Measurements from ENCODE around the gene SDHC.

SDHC gene

DNA sequence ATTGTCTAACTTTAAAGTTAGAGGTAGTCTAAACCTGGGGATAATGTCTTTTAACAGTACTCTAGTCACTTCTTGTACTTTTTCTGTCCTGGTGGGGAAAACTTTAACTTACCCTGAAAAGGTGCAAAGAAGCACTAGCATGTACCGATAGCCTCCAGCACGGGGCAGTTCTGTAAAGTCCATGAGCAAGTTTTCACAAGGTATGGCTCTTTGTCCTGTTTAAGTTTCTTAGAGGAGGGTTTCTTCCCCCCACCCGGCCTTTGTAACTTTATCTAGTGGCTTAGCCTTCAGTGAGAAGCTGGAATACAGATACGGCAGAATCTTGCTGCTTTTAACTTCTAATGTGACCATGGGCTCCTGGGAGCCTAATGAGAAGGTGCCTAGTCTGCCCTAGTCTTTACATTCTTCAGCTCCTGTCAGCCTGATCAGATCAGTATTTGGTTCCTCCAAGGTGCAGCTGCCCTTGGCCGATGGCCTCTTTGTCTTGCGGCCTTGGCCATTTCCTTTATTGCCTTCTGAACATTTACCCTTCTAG lies 93.3 kb downstream of the SDHC start:
- ChIA-PET POLR2A (no interaction called here), CTCF (no interaction called here)
- no peaks in the 10 kb centered on the region for H3K9me3 ChIP-seq (ENCODE audit: control insufficient read depth, insufficient read depth, low read depth, low read length)
- H3K4me3 ChIP-seq (ENCODE audit: low read depth, low read length): no peak overlapping the region
- H3K27ac ChIP-seq (ENCODE audit: extremely low read depth, low read depth, low read length): no peak overlapping the region
- H3K36me3 ChIP-seq (ENCODE audit: control insufficient read depth in 2 of 2, insufficient read depth in 1 of 2, low read length in 2 of 2): no peaks in the 10 kb centered on the region
- no peaks in the 10 kb centered on the region for H3K4me1 ChIP-seq (ENCODE audit: control insufficient read depth, insufficient read depth, low read length)
- no peak for TF ChIP-seq ZNF416 (tag by site-specific recombination; IDR thresholded peaks at IDR 0.05)
- no peak for TF ChIP-seq ZNF426 (tag by site-specific recombination; IDR thresholded peaks at IDR 0.05)
- TF ChIP-seq ZNF394 (tag by site-specific recombination; IDR thresholded peaks at IDR 0.05; ENCODE audit: borderline replicate concordance): no peak
- TF ChIP-seq, protein P1, sequence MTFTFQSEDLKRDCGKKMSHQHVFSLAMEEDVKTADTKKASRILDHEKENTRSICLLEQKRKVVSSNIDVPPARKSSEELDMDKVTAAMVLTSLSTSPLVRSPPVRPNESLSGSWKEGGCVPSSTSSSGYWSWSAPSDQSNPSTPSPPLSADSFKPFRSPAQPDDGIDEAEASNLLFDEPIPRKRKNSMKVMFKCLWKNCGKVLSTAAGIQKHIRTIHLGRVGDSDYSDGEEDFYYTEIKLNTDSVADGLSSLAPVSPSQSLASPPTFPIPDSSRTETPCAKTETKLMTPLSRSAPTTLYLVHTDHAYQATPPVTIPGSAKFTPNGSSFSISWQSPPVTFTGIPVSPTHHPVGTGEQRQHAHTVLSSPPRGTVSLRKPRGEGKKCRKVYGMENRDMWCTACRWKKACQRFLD (tag by site-specific recombination; IDR thresholded peaks at IDR 0.05): no peak
- TF ChIP-seq ZNF239 (tag by site-specific recombination; IDR thresholded peaks at IDR 0.05): no peak
- no peak for TF ChIP-seq ZNF677 (tag by site-specific recombination; IDR thresholded peaks at IDR 0.05)
- no peak for TF ChIP-seq KLF16 (tag by site-specific recombination; IDR thresholded peaks at IDR 0.05)
- TF ChIP-seq ZBTB48 (tag by site-specific recombination; IDR thresholded peaks at IDR 0.05): no peak
- no peak for TF ChIP-seq ZNF610 (tag by site-specific recombination; IDR thresholded peaks at IDR 0.05; ENCODE audit: borderline replicate concordance)
- TF ChIP-seq ZNF785 (tag by site-specific recombination; IDR thresholded peaks at IDR 0.05): no peak
- no peak for TF ChIP-seq HOXD13 (CRISPR knock-in tag; IDR thresholded peaks at IDR 0.05; ENCODE audit: borderline replicate concordance)
- no peak for TF ChIP-seq ZBTB8A (tag by site-specific recombination; IDR thresholded peaks at IDR 0.05)
- TF ChIP-seq ZNF184 (tag by site-specific recombination; IDR thresholded peaks at IDR 0.05): no peak
- TF ChIP-seq, protein P2, sequence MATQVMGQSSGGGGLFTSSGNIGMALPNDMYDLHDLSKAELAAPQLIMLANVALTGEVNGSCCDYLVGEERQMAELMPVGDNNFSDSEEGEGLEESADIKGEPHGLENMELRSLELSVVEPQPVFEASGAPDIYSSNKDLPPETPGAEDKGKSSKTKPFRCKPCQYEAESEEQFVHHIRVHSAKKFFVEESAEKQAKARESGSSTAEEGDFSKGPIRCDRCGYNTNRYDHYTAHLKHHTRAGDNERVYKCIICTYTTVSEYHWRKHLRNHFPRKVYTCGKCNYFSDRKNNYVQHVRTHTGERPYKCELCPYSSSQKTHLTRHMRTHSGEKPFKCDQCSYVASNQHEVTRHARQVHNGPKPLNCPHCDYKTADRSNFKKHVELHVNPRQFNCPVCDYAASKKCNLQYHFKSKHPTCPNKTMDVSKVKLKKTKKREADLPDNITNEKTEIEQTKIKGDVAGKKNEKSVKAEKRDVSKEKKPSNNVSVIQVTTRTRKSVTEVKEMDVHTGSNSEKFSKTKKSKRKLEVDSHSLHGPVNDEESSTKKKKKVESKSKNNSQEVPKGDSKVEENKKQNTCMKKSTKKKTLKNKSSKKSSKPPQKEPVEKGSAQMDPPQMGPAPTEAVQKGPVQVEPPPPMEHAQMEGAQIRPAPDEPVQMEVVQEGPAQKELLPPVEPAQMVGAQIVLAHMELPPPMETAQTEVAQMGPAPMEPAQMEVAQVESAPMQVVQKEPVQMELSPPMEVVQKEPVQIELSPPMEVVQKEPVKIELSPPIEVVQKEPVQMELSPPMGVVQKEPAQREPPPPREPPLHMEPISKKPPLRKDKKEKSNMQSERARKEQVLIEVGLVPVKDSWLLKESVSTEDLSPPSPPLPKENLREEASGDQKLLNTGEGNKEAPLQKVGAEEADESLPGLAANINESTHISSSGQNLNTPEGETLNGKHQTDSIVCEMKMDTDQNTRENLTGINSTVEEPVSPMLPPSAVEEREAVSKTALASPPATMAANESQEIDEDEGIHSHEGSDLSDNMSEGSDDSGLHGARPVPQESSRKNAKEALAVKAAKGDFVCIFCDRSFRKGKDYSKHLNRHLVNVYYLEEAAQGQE (tag by site-specific recombination; IDR thresholded peaks at IDR 0.05): no peak
- no peak for TF ChIP-seq ZNF76 (tag by site-specific recombination; IDR thresholded peaks at IDR 0.05; ENCODE audit: borderline replicate concordance, low read depth)
- TF ChIP-seq, protein P3, sequence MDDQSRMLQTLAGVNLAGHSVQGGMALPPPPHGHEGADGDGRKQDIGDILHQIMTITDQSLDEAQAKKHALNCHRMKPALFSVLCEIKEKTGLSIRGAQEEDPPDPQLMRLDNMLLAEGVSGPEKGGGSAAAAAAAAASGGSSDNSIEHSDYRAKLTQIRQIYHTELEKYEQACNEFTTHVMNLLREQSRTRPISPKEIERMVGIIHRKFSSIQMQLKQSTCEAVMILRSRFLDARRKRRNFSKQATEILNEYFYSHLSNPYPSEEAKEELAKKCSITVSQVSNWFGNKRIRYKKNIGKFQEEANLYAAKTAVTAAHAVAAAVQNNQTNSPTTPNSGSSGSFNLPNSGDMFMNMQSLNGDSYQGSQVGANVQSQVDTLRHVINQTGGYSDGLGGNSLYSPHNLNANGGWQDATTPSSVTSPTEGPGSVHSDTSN (CRISPR knock-in tag; IDR thresholded peaks at IDR 0.05): no peak
- TF ChIP-seq, protein P4, sequence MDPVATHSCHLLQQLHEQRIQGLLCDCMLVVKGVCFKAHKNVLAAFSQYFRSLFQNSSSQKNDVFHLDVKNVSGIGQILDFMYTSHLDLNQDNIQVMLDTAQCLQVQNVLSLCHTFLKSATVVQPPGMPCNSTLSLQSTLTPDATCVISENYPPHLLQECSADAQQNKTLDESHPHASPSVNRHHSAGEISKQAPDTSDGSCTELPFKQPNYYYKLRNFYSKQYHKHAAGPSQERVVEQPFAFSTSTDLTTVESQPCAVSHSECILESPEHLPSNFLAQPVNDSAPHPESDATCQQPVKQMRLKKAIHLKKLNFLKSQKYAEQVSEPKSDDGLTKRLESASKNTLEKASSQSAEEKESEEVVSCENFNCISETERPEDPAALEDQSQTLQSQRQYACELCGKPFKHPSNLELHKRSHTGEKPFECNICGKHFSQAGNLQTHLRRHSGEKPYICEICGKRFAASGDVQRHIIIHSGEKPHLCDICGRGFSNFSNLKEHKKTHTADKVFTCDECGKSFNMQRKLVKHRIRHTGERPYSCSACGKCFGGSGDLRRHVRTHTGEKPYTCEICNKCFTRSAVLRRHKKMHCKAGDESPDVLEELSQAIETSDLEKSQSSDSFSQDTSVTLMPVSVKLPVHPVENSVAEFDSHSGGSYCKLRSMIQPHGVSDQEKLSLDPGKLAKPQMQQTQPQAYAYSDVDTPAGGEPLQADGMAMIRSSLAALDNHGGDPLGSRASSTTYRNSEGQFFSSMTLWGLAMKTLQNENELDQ (tag by site-specific recombination; IDR thresholded peaks at IDR 0.05; ENCODE audit: low read depth): no peak
- no peak for TF ChIP-seq ZNF501 (tag by site-specific recombination; IDR thresholded peaks at IDR 0.05)
- no peak for TF ChIP-seq ZNF266 (tag by site-specific recombination; IDR thresholded peaks at IDR 0.05; ENCODE audit: low read depth)
